HEK293T (cell line): Measurements from ENCODE around the gene RASGRP2.
A peak's percentile ranks its signal among the peaks of the same experiment; 100 is the strongest.

Experiments
- CTCF ChIA-PET: fragments of 350-600 bp; formaldehyde crosslinking; extraction: SDS; loops from one replicate; lab custom pipeline; 2021; ENCODE audit warnings: antibody characterized with exemption, inconsistent platforms; lab: Yijun Ruan, JAX
- POLR2A ChIA-PET: fragments of 350-600 bp; formaldehyde crosslinking; extraction: SDS; loops from one replicate; lab custom pipeline; 2020; ENCODE audit warnings: antibody characterized with exemption, inconsistent platforms; lab: Yijun Ruan, JAX
- DNase-seq: peaks from one replicate; pipeline ENCODE4 v3.0.0; 2012; ENCODE audit warnings: mixed read lengths; ENCODE audit errors: extremely low spot score
- ARNT ChIP-seq: fragments of 450-650 bp; IDR thresholded peaks from 2 replicates; pipeline ENCODE4 v1.6.1; 2017; ENCODE audit warnings: mild to moderate bottlenecking
- BHLHE40 ChIP-seq: fragments of 450-650 bp; IDR thresholded peaks from 2 replicates; pipeline ENCODE4 v1.6.1; 2016; ENCODE audit warnings: mild to moderate bottlenecking, moderate library complexity, borderline replicate concordance
- CTBP1 ChIP-seq: fragments of 450-650 bp; IDR thresholded peaks from 2 replicates; pipeline ENCODE4 v1.6.1; 2016; ENCODE audit warnings: borderline replicate concordance
- ELF4 ChIP-seq: fragments of 450-650 bp; IDR thresholded peaks from 2 replicates; pipeline ENCODE4 v1.6.1; 2017; ENCODE audit warnings: antibody characterized with exemption
- FOXA1 ChIP-seq: fragments of 450-650 bp; IDR thresholded peaks from 2 replicates; pipeline ENCODE4 v1.6.1; 2016; ENCODE audit warnings: mild to moderate bottlenecking
- FOXK2 ChIP-seq: fragments of 450-650 bp; IDR thresholded peaks from 2 replicates; pipeline ENCODE4 v1.6.1; 2016; ENCODE audit warnings: mild to moderate bottlenecking
- FOXM1 ChIP-seq: fragments of 450-650 bp; IDR thresholded peaks from 2 replicates; pipeline ENCODE4 v1.6.1; 2017; ENCODE audit warnings: mild to moderate bottlenecking, borderline replicate concordance
- HDGF ChIP-seq: fragments of 450-650 bp; IDR thresholded peaks from 2 replicates; pipeline ENCODE4 v1.6.1; 2017; ENCODE audit warnings: antibody characterized with exemption, borderline replicate concordance
- L3MBTL2 ChIP-seq: fragments of 450-650 bp; conservative IDR thresholded peaks from 2 replicates; pipeline ENCODE4 v1.6.1; 2016; ENCODE audit warnings: mild to moderate bottlenecking
- LEF1 ChIP-seq: fragments of 450-650 bp; IDR thresholded peaks from 2 replicates; pipeline ENCODE4 v1.6.1; 2017; ENCODE audit warnings: mild to moderate bottlenecking, borderline replicate concordance
- NFRKB ChIP-seq: fragments of 450-650 bp; IDR thresholded peaks from 2 replicates; pipeline ENCODE4 v1.6.1; 2016; ENCODE audit warnings: mild to moderate bottlenecking, moderate library complexity
- PKNOX1 ChIP-seq: fragments of 450-650 bp; IDR thresholded peaks from 2 replicates; pipeline ENCODE4 v1.6.1; 2016
- SP1 ChIP-seq: fragments of 450-650 bp; IDR thresholded peaks from 2 replicates; pipeline ENCODE4 v1.6.1; 2017
- SUZ12 ChIP-seq: fragments of 450-650 bp; IDR thresholded peaks from 2 replicates; pipeline ENCODE4 v1.6.1; 2016; ENCODE audit warnings: mild to moderate bottlenecking
- TARDBP ChIP-seq: fragments of 450-650 bp; IDR thresholded peaks from 2 replicates; pipeline ENCODE4 v1.6.1; 2016
- ZNF384 ChIP-seq: fragments of 450-650 bp; IDR thresholded peaks from 2 replicates; pipeline ENCODE4 v1.6.1; 2016

Gene RASGRP2

GRCh38 chr11:64715110-64715509 lies 28.8 kb downstream of the RASGRP2 start:
- ChIA-PET POLR2A (no interaction called here), CTCF (interaction anchor here (1.0 kb wide), 1 partner anchor 11 kb away, joined by 3 read pairs; no protein-coding TSS in a partner anchor)
- DNase-seq: no peak
- TF ChIP-seq BHLHE40 (no peak), SP1 (no peak), ZNF384 (no peak), ELF4 (no peak), FOXK2 (no peak), FOXA1 (no peak), FOXM1 (no peak), NFRKB (no peak), LEF1 (no peak), HDGF (no peak), ARNT (no peak), SUZ12 (no peak), TARDBP (no peak), PKNOX1 (no peak), L3MBTL2 (no peak)

GRCh38 chr11:64714666-64715065 lies 29.3 kb downstream of the RASGRP2 start:
- DNase-seq: no peak
- ChIA-PET CTCF (interaction anchor here (0.5 kb wide), 1 partner anchor 1671 kb away, joined by 4 read pairs; no protein-coding TSS in a partner anchor), POLR2A (no interaction called here)
- no peak for TF ChIP-seq NFRKB
- TF ChIP-seq BHLHE40: no peak
- no peak for TF ChIP-seq SP1
- no peak for TF ChIP-seq HDGF
- no peak for TF ChIP-seq TARDBP
- TF ChIP-seq CTBP1: no peak
- no peak for TF ChIP-seq ZNF384
- TF ChIP-seq FOXK2: no peak
- TF ChIP-seq FOXA1: no peak
- no peak for TF ChIP-seq FOXM1
- no peak for TF ChIP-seq ARNT
- no peak for TF ChIP-seq ELF4
- TF ChIP-seq PKNOX1: no peak
- no peak for TF ChIP-seq SUZ12
- TF ChIP-seq LEF1: no peak
- no peak for TF ChIP-seq L3MBTL2

DNA sequence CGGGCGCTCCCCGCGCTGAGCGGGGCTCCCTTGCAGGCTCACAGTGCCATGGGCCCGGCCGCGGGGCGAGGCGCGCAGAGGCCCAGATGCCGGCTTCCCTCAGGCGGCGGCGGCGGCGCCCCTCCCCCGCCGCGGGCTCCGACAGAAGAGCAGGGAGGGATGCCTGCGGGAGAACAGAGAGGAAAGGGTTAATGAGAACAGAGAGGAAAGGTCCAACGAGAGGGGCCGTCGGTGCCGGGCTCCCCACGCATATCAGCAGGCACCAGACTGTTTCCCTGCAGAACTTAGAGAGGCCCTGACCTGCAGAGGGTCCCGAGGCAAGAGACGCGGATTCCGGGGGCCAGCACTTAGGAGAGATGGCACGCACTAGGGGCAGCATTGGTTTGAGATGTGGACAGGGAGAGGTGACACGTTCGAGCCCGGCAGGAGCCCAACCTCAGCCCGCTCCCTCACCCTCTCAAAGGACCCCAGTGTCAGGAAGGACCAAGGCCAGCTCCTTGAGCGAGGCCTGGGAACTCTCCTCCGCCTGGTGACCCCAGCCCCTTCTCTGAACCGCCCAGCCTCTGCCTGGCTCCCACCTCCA lies 30.1 kb downstream of the RASGRP2 start:
- TF ChIP-seq L3MBTL2 (no peak), ZNF384 (no peak)
- POLR2A ChIA-PET: no interaction called here
- CTCF ChIA-PET: interaction anchor here (0.5 kb wide), 1 partner anchor 1672 kb away, joined by 4 read pairs; no protein-coding TSS in a partner anchor
- no peak for DNase-seq

GRCh38 chr11:64713016-64713707 lies 30.8 kb downstream of the RASGRP2 start:
- CTCF ChIA-PET: interaction anchor here (1.0 kb wide), 1 partner anchor 24 kb away, joined by 4 read pairs; no protein-coding TSS in a partner anchor
- DNase-seq: peak; percentile 46
- POLR2A ChIA-PET: no interaction called here
- TF ChIP-seq SP1: no peak
- no peak for TF ChIP-seq ZNF384
- no peak for TF ChIP-seq SUZ12
- TF ChIP-seq L3MBTL2: no peak
- TF ChIP-seq ELF4: no peak
- TF ChIP-seq ARNT: no peak
- TF ChIP-seq FOXA1: no peak
- TF ChIP-seq FOXM1: no peak
- TF ChIP-seq CTBP1: no peak
- TF ChIP-seq HDGF: no peak
- no peak for TF ChIP-seq NFRKB
- no peak for TF ChIP-seq LEF1
- no peak for TF ChIP-seq PKNOX1
- no peak for TF ChIP-seq FOXK2

GRCh38 chr11:64712430-64713015 lies 31.4 kb downstream of the RASGRP2 start:
- POLR2A ChIA-PET: no interaction called here
- CTCF ChIA-PET: interaction anchor here (1.0 kb wide), 1 partner anchor 24 kb away, joined by 4 read pairs; no protein-coding TSS in a partner anchor
- TF ChIP-seq ARNT (no peak), TARDBP (no peak), ZNF384 (no peak), FOXA1 (no peak), SUZ12 (no peak), FOXM1 (no peak), HDGF (no peak), L3MBTL2 (no peak), CTBP1 (no peak), SP1 (no peak), LEF1 (no peak)
- no peak for DNase-seq

DNA sequence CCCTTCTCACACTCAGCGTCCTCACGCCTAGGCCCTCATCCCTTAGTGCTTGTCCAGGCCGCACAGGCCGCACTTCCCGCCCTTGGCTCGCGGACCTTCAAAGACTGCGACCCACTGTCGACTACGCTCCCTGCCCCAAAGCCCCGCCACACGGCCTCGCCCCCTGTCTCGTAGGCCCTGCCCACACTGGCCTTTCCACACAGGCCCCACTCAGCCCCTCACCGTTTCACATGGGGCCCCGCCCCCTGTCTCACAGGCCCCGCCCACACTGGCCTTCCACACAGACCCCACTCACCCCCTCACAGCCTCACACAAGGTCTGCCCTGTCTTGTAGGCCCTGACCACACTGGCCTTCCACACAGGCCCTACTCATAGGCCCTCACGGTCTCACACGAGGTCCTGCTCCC lies 32.0 kb downstream of the RASGRP2 start:
- no peak for DNase-seq
- ChIA-PET CTCF (no interaction called here), POLR2A (no interaction called here)

More for the DNA sequence above, 32.0 kb downstream of the RASGRP2 start:
- TF ChIP-seq FOXM1 (no peak), BHLHE40 (no peak), ZNF384 (no peak), FOXA1 (no peak), ELF4 (no peak), HDGF (no peak), FOXK2 (no peak), NFRKB (no peak), PKNOX1 (no peak), TARDBP (no peak)
